Neuronal stem cell (in vitro differentiated cells): ENCODE measurements around the gene SAMD11.

ENCODE experiments used
- DNase-seq: peaks from one replicate; pipeline ENCODE4 v3.0.0-alpha.2; 2013; ENCODE audit warnings: low spot score
- H2AFZ ChIP-seq: one replicate; pipeline ENCODE4 v1.6.1; 2013; ENCODE audit warnings: mild to moderate bottlenecking, low read length, inconsistent platforms
- H2AK5ac ChIP-seq: 2 replicates; pipeline ENCODE4 v1.6.1; 2013; ENCODE audit warnings: low read depth, mild to moderate bottlenecking, inconsistent platforms, low read length, moderate library complexity, mixed read lengths
- H2BK120ac ChIP-seq: 2 replicates; pipeline ENCODE4 v1.6.1; 2013; ENCODE audit warnings: low read depth, mild to moderate bottlenecking, inconsistent platforms, low read length, moderate library complexity, mixed read lengths
- H2BK12ac ChIP-seq: one replicate; pipeline ENCODE4 v1.6.1; 2013; ENCODE audit warnings: low read length, inconsistent platforms
- H2BK15ac ChIP-seq: 2 replicates; pipeline ENCODE4 v1.6.1; 2013; ENCODE audit warnings: mild to moderate bottlenecking, low read length, inconsistent platforms, mixed read lengths
- H2BK5ac ChIP-seq: one replicate; pipeline ENCODE4 v1.6.1; 2013; ENCODE audit warnings: inconsistent platforms, mild to moderate bottlenecking, low read length, moderate library complexity
- H3K14ac ChIP-seq: one replicate; pipeline ENCODE4 v1.6.1; 2013; ENCODE audit warnings: low read length, inconsistent platforms
- H3K18ac ChIP-seq: 2 replicates; pipeline ENCODE4 v1.6.1; 2013; ENCODE audit warnings: low read length, inconsistent platforms
- H3K23ac ChIP-seq: 2 replicates; pipeline ENCODE4 v1.6.1; 2013; ENCODE audit warnings: low read depth, mild to moderate bottlenecking, mixed read lengths, low read length, inconsistent platforms; ENCODE audit not compliant: poor library complexity
- H3K27ac ChIP-seq: replicated peaks from 3 replicates; pipeline ENCODE4 v1.5.1; 2013; ENCODE audit warnings: low read length, inconsistent platforms
- H3K27me3 ChIP-seq, 3 experiments: 2 replicates each; pipeline ENCODE4 v1.6.1; 2013; ENCODE audit warnings: low read length in 3 of 3, mild to moderate bottlenecking in 2 of 3, inconsistent platforms in 1 of 3, low read depth in 1 of 3, mixed read lengths in 1 of 3, moderate library complexity in 1 of 3; ENCODE audit not compliant: control insufficient read depth in 3 of 3, insufficient read depth in 3 of 3
- H3K36me3 ChIP-seq, 2 donors: replicated peaks in 1 of 2; 2 replicates each; pipeline ENCODE4 v1.6.1; 2013; ENCODE audit warnings: low read length in 2 of 2; ENCODE audit not compliant: control insufficient read depth in 2 of 2, insufficient read depth in 2 of 2
- H3K4ac ChIP-seq: 2 replicates; pipeline ENCODE4 v1.6.1; 2013; ENCODE audit warnings: inconsistent platforms, mild to moderate bottlenecking, low read length, moderate library complexity
- H3K4me1 ChIP-seq, 2 donors: 1 replicate in 1 of 2; 2 replicates in 1 of 2; pipeline ENCODE4 v1.6.1; 2013; ENCODE audit warnings: low read length in 2 of 2, low read depth in 1 of 2; ENCODE audit not compliant: control insufficient read depth in 2 of 2, insufficient read depth in 1 of 2
- H3K4me2 ChIP-seq: one replicate; pipeline ENCODE4 v1.6.1; 2013; ENCODE audit warnings: mild to moderate bottlenecking, low read length, inconsistent platforms; ENCODE audit not compliant: insufficient read depth, poor library complexity, severe bottlenecking
- H3K4me3 ChIP-seq, 2 donors: 2 replicates each; pipeline ENCODE4 v1.5.1; 2013; ENCODE audit warnings: low read length in 2 of 2, mild to moderate bottlenecking in 2 of 2, inconsistent platforms in 1 of 2, moderate library complexity in 1 of 2
- H3K79me1 ChIP-seq: one replicate; pipeline ENCODE4 v1.6.1; 2013; ENCODE audit warnings: low read depth, mild to moderate bottlenecking, inconsistent platforms, low read length, moderate library complexity
- H3K9ac ChIP-seq: one replicate; pipeline ENCODE4 v1.6.1; 2013; ENCODE audit warnings: mild to moderate bottlenecking, low read depth, low read length, inconsistent platforms; ENCODE audit not compliant: poor library complexity
- H3K9me3 ChIP-seq, 2 donors: replicated peaks in 1 of 2; 2 replicates each; pipeline versions ENCODE3 to v1.6.1; 2013; ENCODE audit warnings: low read length in 2 of 2, mild to moderate bottlenecking in 2 of 2, inconsistent platforms in 1 of 2, low read depth in 1 of 2, mixed read lengths in 1 of 2, moderate library complexity in 1 of 2; ENCODE audit not compliant: control insufficient read depth in 2 of 2, insufficient read depth in 1 of 2
- H4K8ac ChIP-seq: one replicate; pipeline ENCODE4 v1.6.1; 2013; ENCODE audit warnings: low read depth, mild to moderate bottlenecking, inconsistent platforms, low read length, moderate library complexity
- H4K91ac ChIP-seq: one replicate; pipeline ENCODE4 v1.6.1; 2013; ENCODE audit warnings: low read length, low read depth, mild to moderate bottlenecking, inconsistent platforms; ENCODE audit not compliant: poor library complexity
- WGBS, 2 donors: extraction: QIAGEN DNeasy Blood & Tissue Kit; methylation state at CpG; one replicate each; pipeline ENCODE4 v1.1.7; 2013; ENCODE audit warnings: missing lambda C conversion rate in 2 of 2, mixed read lengths in 1 of 2; ENCODE audit not compliant: insufficient read length in 2 of 2, insufficient replicate concordance in 1 of 2; ENCODE audit errors: extremely low coverage in 2 of 2; 5-methylcytosine and 5-hydroxymethylcytosine counted together

SAMD11 gene

GRCh38 chr1:982765-983436 lies 59.2 kb downstream of the SAMD11 start:
- peak overlapping the region; percentile 31 for H3K18ac ChIP-seq
- no peak overlapping the region for H3K14ac ChIP-seq
- no peaks in the 10 kb centered on the region for H3K4me1 ChIP-seq
- no peaks in the 10 kb centered on the region for H3K36me3 ChIP-seq
- H3K9ac ChIP-seq: no peak overlapping the region
- H3K4me3 ChIP-seq: no peak overlapping the region
- no peak for DNase-seq
- no peak overlapping the region for H3K27ac ChIP-seq
- no peaks in the 10 kb centered on the region for H3K79me1 ChIP-seq
- H3K4me2 ChIP-seq: no peak overlapping the region
- H3K27me3 ChIP-seq: peaks cover 0 to 51% (median 4%) of the 10 kb centered on the region in 3 experiments
- no peak overlapping the region for H4K91ac ChIP-seq
- peak overlapping the region; percentile 58 for H2BK12ac ChIP-seq
- no peak overlapping the region for H2BK120ac ChIP-seq
- no peak overlapping the region for H3K4ac ChIP-seq
- WGBS, 2 donors: no CpG with 5 or more reads among the region's 43 CpGs
- H3K23ac ChIP-seq: peak overlapping the region; percentile 67
- peak overlapping the region; percentile 94 for H2BK5ac ChIP-seq
- peak overlapping the region; percentile 89 for H2BK15ac ChIP-seq
- H4K8ac ChIP-seq: no peak overlapping the region
- peak overlapping the region; percentile 40 for H2AK5ac ChIP-seq
- H2AFZ ChIP-seq: no peak overlapping the region
- no peaks in the 10 kb centered on the region for H3K9me3 ChIP-seq

DNA sequence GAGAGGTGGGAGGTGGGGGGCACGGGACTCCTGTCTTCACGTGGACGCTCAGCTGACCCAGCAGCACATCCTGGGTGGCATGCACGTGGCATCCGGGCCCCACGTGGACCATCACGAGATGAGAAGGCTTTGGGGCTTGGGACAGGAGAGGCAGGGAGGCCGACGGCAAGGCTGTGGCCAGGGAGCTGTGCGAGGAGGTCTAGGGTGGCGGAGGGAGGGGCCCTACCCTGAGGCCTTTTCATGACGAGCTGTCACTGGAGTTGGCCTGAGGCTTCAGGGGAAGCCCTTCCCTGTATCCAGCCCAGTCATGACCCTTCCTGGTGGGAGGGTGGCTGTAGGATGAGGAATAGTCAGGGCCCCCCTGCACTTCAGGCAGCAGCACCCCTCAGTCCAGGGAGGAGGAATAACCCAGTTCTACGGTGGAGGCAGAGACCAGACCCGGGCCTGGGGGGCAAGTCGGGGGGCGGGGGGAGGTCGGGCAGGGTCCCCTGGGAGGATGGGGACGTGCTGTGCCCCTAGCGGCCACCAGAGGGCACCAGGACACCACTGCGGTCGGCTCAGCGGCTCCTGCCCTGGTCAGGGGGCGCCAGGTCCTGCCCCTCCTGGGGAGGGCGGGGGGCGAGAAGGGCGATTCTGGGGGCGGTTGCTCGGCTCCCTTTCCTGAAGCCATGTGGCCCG lies 60.2 kb downstream of the SAMD11 start:
- Histone ChIP-seq H2AK5ac (peak overlapping the region; percentile 82), H3K4me3 (no peak overlapping the region), H2BK15ac (peak overlapping the region; percentile 21), H3K4me2 (no peak overlapping the region), H3K27ac (no peak overlapping the region), H2BK12ac (peak overlapping the region; percentile 41), H4K91ac (no peak overlapping the region), H2BK5ac (peak overlapping the region; percentile 93), H3K14ac (no peak overlapping the region), H3K36me3 (no peaks in the 10 kb centered on the region), H3K27me3 (peaks cover 0 to 51% (median 4%) of the 10 kb centered on the region in 3 experiments), H2AFZ (peak overlapping the region; percentile 84), H4K8ac (no peak overlapping the region), H3K79me1 (no peaks in the 10 kb centered on the region), H3K23ac (peak overlapping the region; percentile 96), H3K9ac (peak overlapping the region; percentile 81), H3K4ac (no peak overlapping the region), H3K18ac (peak overlapping the region; percentile 85), H2BK120ac (no peak overlapping the region), H3K4me1 (no peaks in the 10 kb centered on the region), H3K9me3 (peaks cover 0 to 4% of the 10 kb centered on the region in 2 donors)
- no CpG with 5 or more reads among the region's 29 CpGs for WGBS, 2 donors
- no peak for DNase-seq

DNA sequence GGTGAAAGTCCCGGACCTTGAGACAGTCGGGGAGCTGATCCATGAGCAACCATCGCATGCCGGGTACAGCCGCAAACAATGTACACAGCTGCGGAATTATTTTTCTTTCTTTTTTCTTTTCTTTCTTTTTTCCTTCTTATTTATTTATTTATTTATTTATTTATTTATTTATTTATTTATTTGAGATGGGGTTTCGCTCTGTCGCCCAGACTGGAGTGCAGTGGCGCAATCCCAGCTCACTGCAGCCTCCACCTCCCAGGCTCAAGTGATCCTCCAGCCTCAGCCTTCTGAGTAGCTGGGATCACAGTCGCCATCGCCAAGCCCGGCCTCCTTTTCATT lies 60.7 kb downstream of the SAMD11 start:
- Histone ChIP-seq H3K4me1 (no peaks in the 10 kb centered on the region), H4K8ac (no peak overlapping the region), H3K9me3 (peaks cover 0 to 4% of the 10 kb centered on the region in 2 donors), H3K14ac (no peak overlapping the region), H3K18ac (peak overlapping the region; percentile 85), H2AFZ (peak overlapping the region; percentile 84), H3K4me3 (no peak overlapping the region), H3K9ac (no peak overlapping the region), H2BK12ac (no peak overlapping the region), H2BK15ac (peak overlapping the region; percentile 9), H3K27ac (no peak overlapping the region), H2BK5ac (no peak overlapping the region), H3K36me3 (no peaks in the 10 kb centered on the region), H4K91ac (no peak overlapping the region), H3K23ac (no peak overlapping the region), H2BK120ac (no peak overlapping the region), H3K4me2 (no peak overlapping the region), H3K79me1 (no peaks in the 10 kb centered on the region), H3K27me3 (peaks cover 0 to 48% (median 4%) of the 10 kb centered on the region in 3 experiments), H3K4ac (no peak overlapping the region), H2AK5ac (no peak overlapping the region)
- WGBS, 2 donors: no CpG with 5 or more reads among the region's 12 CpGs
- no peak for DNase-seq

DNA sequence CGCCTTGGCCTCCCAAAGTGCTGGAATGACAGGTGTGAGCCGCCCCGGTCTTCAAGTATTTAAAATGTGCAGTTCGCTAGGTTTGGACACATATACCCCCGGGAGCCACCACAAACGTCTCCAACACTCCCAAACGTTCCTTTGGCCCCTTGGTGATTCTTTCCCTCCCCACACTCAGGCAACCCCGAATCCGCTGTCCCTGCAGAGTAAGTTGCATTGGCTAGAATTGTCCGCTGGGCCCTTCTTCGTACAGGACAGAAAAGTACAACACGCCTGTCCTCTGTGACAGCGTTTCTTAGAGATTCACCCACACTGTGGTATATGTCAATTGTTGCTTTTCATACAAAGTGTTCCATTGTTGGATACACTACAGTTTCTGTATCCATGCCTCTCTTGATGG lies 61.4 kb downstream of the SAMD11 start:
- Histone ChIP-seq H2AFZ (no peak overlapping the region), H3K27me3 (peaks cover 0 to 41% (median 4%) of the 10 kb centered on the region in 3 experiments), H2BK15ac (no peak overlapping the region), H2BK12ac (no peak overlapping the region), H3K27ac (no peak overlapping the region), H3K9ac (no peak overlapping the region), H3K79me1 (no peaks in the 10 kb centered on the region), H3K23ac (no peak overlapping the region), H4K8ac (no peak overlapping the region), H3K18ac (no peak overlapping the region), H3K4me1 (no peaks in the 10 kb centered on the region), H3K4me3 (no peak overlapping the region), H3K36me3 (no peaks in the 10 kb centered on the region), H2BK120ac (no peak overlapping the region), H4K91ac (no peak overlapping the region), H2BK5ac (no peak overlapping the region), H3K4ac (no peak overlapping the region), H2AK5ac (no peak overlapping the region), H3K9me3 (peaks cover 0 to 4% of the 10 kb centered on the region in 2 donors), H3K14ac (no peak overlapping the region), H3K4me2 (no peak overlapping the region)
- no CpG with 5 or more reads among the region's 13 CpGs for WGBS, 2 donors
- no peak for DNase-seq
